ENCODE data around the gene AGAP1.

Gene AGAP1

DNA sequence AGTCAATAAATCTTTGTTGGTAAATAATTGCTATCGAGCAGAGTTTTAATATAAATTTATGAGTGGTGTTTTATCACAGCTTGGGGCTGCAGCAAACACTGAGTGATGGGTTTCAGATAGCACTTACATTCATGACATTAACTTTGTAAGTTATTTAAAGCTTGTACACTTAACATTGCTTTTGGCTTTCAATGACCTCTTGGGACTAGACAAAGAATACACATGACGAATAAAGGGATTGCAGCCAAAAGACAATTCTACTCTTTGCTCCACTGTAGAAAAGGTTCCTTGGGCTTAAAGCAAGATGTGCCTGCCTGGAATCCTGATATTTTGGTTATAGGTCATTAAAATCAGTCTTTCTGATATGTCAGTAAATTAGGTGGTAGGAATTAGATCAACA lies 374.8 kb downstream of the AGAP1 start:
- ChIA-PET CTCF (no interaction called here), POLR2A (no interaction called here)
- TF ChIP-seq, protein P1, sequence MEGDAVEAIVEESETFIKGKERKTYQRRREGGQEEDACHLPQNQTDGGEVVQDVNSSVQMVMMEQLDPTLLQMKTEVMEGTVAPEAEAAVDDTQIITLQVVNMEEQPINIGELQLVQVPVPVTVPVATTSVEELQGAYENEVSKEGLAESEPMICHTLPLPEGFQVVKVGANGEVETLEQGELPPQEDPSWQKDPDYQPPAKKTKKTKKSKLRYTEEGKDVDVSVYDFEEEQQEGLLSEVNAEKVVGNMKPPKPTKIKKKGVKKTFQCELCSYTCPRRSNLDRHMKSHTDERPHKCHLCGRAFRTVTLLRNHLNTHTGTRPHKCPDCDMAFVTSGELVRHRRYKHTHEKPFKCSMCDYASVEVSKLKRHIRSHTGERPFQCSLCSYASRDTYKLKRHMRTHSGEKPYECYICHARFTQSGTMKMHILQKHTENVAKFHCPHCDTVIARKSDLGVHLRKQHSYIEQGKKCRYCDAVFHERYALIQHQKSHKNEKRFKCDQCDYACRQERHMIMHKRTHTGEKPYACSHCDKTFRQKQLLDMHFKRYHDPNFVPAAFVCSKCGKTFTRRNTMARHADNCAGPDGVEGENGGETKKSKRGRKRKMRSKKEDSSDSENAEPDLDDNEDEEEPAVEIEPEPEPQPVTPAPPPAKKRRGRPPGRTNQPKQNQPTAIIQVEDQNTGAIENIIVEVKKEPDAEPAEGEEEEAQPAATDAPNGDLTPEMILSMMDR (IDR thresholded peaks at IDR 0.05; ENCODE audit: control extremely low read depth, extremely low read depth, low read depth, missing control alignments): no peak
- no peak for DNase-seq (ENCODE audit: extremely low spot score)

DNA sequence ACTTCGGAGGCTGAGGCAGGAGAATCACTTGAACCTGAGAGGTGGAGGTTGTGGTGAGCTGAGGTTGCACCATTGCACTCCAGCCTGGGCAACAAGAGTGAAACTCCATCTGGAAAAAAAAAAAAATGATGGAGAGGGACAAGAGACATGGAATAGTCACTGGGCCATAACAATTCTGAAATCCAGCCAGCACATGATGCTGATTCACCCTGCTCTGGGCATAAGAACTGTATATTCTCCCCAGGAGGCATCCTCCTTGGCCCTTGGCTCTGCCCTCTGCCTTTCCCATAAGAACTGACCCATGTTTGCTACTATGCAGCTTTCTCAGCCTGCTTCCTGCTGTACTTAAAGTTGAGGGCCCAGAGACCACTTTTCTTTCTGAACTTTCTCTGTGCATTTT lies 376.7 kb downstream of the AGAP1 start:
- TF ChIP-seq, protein P1 (IDR thresholded peaks at IDR 0.05; ENCODE audit: control extremely low read depth, extremely low read depth, low read depth, missing control alignments): no peak
- POLR2A ChIA-PET: no interaction called here

DNA sequence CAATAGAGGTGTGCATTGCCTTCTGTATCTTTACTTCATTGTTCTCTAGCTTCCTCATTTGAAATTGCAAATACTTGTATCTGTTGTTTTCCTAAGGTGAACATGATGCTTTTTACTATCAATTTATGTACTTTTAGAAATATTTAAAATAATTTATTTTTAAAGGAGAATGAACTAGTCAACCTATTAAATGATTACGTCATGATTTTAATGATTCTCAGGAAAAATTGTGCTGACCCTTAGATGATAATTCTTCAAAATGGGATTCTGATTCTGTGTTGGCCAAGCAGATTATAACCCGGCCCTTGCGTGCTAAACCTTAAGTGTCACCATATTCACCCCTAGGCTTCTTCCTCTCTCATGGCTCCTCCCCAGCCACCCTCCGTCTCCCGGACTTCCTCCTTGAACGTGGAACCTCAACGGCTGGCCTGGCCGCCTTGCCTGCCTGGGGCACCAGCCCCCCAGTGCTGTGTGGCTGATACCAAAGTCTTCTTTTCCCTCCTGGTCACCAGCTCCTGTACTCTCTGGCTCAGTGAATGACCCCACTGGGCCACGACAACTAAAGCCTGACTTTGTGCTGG lies 382.3 kb downstream of the AGAP1 start:
- DNase-seq (ENCODE audit: extremely low spot score): no peak
- TF ChIP-seq, protein P1 (IDR thresholded peaks at IDR 0.05; ENCODE audit: control extremely low read depth, extremely low read depth, low read depth, missing control alignments): no peak
- ChIA-PET POLR2A (no interaction called here), CTCF (no interaction called here)

More for the DNA sequence above, 376.7 kb downstream of the AGAP1 start:
- CTCF ChIA-PET: no interaction called here
- DNase-seq (ENCODE audit: extremely low spot score): no peak

DNA sequence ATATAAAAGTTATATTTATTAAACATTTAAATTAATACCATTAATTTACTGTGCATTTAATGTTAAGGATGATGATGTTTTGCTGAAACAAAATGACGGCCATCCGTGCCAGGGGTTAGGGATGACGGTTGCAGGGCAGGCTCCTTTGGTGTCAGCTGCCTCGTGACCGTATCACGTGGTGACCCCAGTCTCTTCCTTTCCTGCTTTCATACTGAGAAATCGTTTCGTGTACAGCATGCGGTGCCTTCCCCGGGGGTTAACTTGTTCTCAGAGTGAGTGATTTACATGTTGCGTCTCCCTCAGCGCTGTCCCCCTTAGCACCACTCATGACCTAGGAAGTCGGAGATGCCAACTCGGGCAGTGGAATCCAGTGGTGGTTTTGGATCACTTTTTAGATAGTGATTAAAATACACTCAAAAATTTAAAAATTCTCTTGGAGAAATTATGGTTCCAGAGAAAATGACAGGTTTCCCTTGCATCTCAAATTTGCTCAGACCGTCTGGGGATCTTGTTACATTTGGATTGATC lies 383.5 kb downstream of the AGAP1 start:
- ChIA-PET POLR2A (no interaction called here), CTCF (no interaction called here)
- TF ChIP-seq, protein P1 (IDR thresholded peaks at IDR 0.05; ENCODE audit: control extremely low read depth, extremely low read depth, low read depth, missing control alignments): no peak
- no peak for DNase-seq (ENCODE audit: extremely low spot score)

DNA sequence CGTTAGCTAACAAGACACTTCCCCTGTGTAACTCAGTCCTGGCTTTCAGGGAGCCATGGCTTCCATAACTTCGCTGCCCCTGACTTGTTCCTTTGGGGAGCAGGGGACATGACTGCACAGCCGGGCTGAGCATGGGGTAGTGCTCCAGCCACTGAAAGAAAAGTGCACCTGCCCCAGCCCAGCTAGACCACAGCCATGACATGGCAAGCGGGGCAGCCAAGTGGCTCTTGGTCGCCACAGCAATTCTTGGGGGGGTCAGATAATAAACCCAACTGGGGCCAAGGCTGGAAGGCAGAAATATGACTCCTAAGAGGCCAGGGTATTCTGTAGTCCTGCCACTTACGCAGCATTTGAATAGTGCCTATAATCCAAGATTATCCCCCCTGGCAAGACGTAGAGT lies 385.3 kb downstream of the AGAP1 start:
- ChIA-PET POLR2A (no interaction called here), CTCF (no interaction called here)
- no peak for DNase-seq (ENCODE audit: extremely low spot score)
- TF ChIP-seq, protein P1 (IDR thresholded peaks at IDR 0.05; ENCODE audit: control extremely low read depth, extremely low read depth, low read depth, missing control alignments): no peak

DNA sequence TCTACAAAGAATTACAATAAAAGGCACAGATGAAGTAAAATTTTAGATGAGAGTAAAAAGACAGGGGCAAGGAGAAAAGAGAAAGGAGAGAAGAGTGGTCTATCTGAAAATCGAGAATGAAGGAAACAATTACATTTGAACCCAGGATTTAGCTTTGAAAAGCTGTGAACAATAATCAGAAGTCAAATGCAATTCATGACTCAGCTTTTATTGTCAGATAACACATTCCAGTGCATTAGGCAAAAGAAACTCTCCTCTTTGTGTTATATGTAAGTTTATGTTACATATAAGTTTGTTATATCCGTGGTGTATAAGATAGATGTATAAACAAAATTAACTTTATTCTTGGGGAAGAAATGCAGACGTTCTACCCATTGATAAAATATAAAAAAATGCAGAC lies 389.8 kb downstream of the AGAP1 start:
- no peak for DNase-seq (ENCODE audit: extremely low spot score)
- POLR2A ChIA-PET: no interaction called here
- TF ChIP-seq, protein P1 (IDR thresholded peaks at IDR 0.05; ENCODE audit: control extremely low read depth, extremely low read depth, low read depth, missing control alignments): no peak
- CTCF ChIA-PET: no interaction called here

All from GM10248 (cell line).